NOMO-1 treated with DMSO at 0.1 percent for 48 hours (cell line): ENCODE results near the gene POLG.

ENCODE experiments used
- DNase-seq: peaks from one replicate; lab custom pipeline; 2025; ENCODE audit not compliant: unreplicated experiment; lab: John Stamatoyannopoulos, UW

Gene POLG

GRCh38 chr15:89370120-89370977, 35.7 kb upstream of the POLG start:
- peak; percentile 64 for DNase-seq

- DNase-seq = no peak
Measured at GRCh38 chr15:89369341-89369947, 34.8 kb upstream of the POLG start.

GRCh38 chr15:89368566-89369223, 34.1 kb upstream of the POLG start:
- no peak for DNase-seq

GRCh38 chr15:89367485-89368451, 33.1 kb upstream of the POLG start:
- DNase-seq = peak; percentile 86

GRCh38 chr15:89366656-89367393, 32.2 kb upstream of the POLG start:
- DNase-seq = no peak

- no peak for DNase-seq
Measured at GRCh38 chr15:89365462-89366065, 30.9 kb upstream of the POLG start.

GRCh38 chr15:89364741-89365450, 30.3 kb upstream of the POLG start:
- DNase-seq = no peak

- DNase-seq = peak; percentile 86
Measured at GRCh38 chr15:89364341-89364740, 29.7 kb upstream of the POLG start.

- DNase-seq = no peak
Measured at GRCh38 chr15:89363770-89364169, 29.1 kb upstream of the POLG start.

GRCh38 chr15:89363133-89363532, 28.5 kb upstream of the POLG start:
- DNase-seq = peak; percentile 57

GRCh38 chr15:89362203-89363101, 27.8 kb upstream of the POLG start:
- peak; percentile 10 for DNase-seq

GRCh38 chr15:89361451-89362202, 27.0 kb upstream of the POLG start:
- DNase-seq = peak; percentile 60

- DNase-seq = no peak
Measured at GRCh38 chr15:89360294-89360971, 25.8 kb upstream of the POLG start.

- DNase-seq = no peak
Measured at GRCh38 chr15:89359471-89360293, 25.1 kb upstream of the POLG start.

- DNase-seq = peak; percentile 84
Measured at GRCh38 chr15:89358755-89359439, 24.3 kb upstream of the POLG start.

- no peak for DNase-seq
Measured at GRCh38 chr15:89358435-89358754, 23.8 kb upstream of the POLG start.
